ENCODE measurements around the gene RSBN1L. TPM values are rescaled to one million over a fixed set of nuclear protein-coding genes. Genes with fewer than 3 reads are reported as not detected.

The RSBN1L gene
- total RNA-seq, 1 donor from 2014 or later, result 12.8 TPM

GRCh38 chr7:77788327-77788902 is 92.2 kb downstream of the RSBN1L start:
- Histone ChIP-seq H3K4me3 (no peak overlapping the region), H3K4me1 (no peaks in the 10 kb centered on the region), H3K27ac (no peak overlapping the region), H3K36me3 (peaks cover 0 to 4% of the 10 kb centered on the region in 2 donors), H3K27me3 (no peaks in the 10 kb centered on the region), H3K9me3 (no peaks in the 10 kb centered on the region)
- no peak for TF ChIP-seq CTCF (IDR thresholded peaks at IDR 0.05)
- intact Hi-C loops (cut with DNase I), result no loop called here
- DNase-seq (ENCODE audit: low spot score in 2 of 2), result no peak

GRCh38 chr7:77791336-77791735 is 95.1 kb downstream of the RSBN1L start:
- Histone ChIP-seq H3K4me3 (no peak overlapping the region), H3K36me3 (peaks cover 0 to 4% of the 10 kb centered on the region in 2 donors), H3K27ac (no peak overlapping the region), H3K27me3 (no peaks in the 10 kb centered on the region), H3K9me3 (no peaks in the 10 kb centered on the region), H3K4me1 (peaks cover 0 to under 1% of the 10 kb centered on the region in 2 donors)
- no peak for TF ChIP-seq CTCF (IDR thresholded peaks at IDR 0.05)
- DNase-seq (ENCODE audit: low spot score in 2 of 2), result no peak
- intact Hi-C loops (cut with DNase I), result no loop called here

- Histone ChIP-seq H3K4me1 (peaks cover 4% of the 10 kb centered on the region in 2 donors), H3K36me3 (peaks cover 0 to 4% of the 10 kb centered on the region in 2 donors), H3K27ac (no peak overlapping the region), H3K4me3 (no peak overlapping the region), H3K9me3 (no peaks in the 10 kb centered on the region), H3K27me3 (no peaks in the 10 kb centered on the region)
- intact Hi-C loops (cut with DNase I), result no loop called here
- TF ChIP-seq CTCF (IDR thresholded peaks at IDR 0.05), result no peak
- DNase-seq (ENCODE audit: low spot score in 2 of 2), result no peak
Measured at GRCh38 chr7:77791956-77792355, 95.7 kb downstream of the RSBN1L start.

GRCh38 chr7:77794000-77794399 is 97.7 kb downstream of the RSBN1L start:
- no peak for DNase-seq (ENCODE audit: low spot score in 2 of 2)
- peaks cover 0 to 4% of the 10 kb centered on the region in 2 donors for H3K36me3 ChIP-seq
- H3K4me1 ChIP-seq, result peaks cover 4 to 8% of the 10 kb centered on the region in 2 donors
- H3K9me3 ChIP-seq, result no peaks in the 10 kb centered on the region
- H3K27ac ChIP-seq, result no peak overlapping the region
- no peak for TF ChIP-seq CTCF (IDR thresholded peaks at IDR 0.05)
- no peak overlapping the region for H3K4me3 ChIP-seq
- intact Hi-C loops (cut with DNase I), result no loop called here
- H3K27me3 ChIP-seq, result no peaks in the 10 kb centered on the region

GRCh38 chr7:77796109-77796508 is 99.8 kb downstream of the RSBN1L start:
- TF ChIP-seq CTCF (IDR thresholded peaks at IDR 0.05), result no peak
- no peaks in the 10 kb centered on the region for H3K27me3 ChIP-seq
- peaks cover 4 to 8% of the 10 kb centered on the region in 2 donors for H3K4me1 ChIP-seq
- H3K36me3 ChIP-seq, result peaks cover 0 to 4% of the 10 kb centered on the region in 2 donors
- H3K9me3 ChIP-seq, result no peaks in the 10 kb centered on the region
- DNase-seq (ENCODE audit: low spot score in 2 of 2), result no peak
- no peak overlapping the region for H3K27ac ChIP-seq
- peak overlapping the region in 1 of 2 donors; percentile 75 for H3K4me3 ChIP-seq
- intact Hi-C loops (cut with DNase I), result loop anchor here (5.0 kb wide), 2 partner anchors 221 to 1656 kb away; partner anchors contain the start of gene MAGI2

All from ascending aorta (tissue), 2 donors.